NCI-H69 (cell line): ENCODE results near the gene C14orf119.

Source experiments
- DNase-seq: peaks from one replicate; lab custom pipeline; 2025; lab: John Stamatoyannopoulos, UW

The C14orf119 gene

DNA sequence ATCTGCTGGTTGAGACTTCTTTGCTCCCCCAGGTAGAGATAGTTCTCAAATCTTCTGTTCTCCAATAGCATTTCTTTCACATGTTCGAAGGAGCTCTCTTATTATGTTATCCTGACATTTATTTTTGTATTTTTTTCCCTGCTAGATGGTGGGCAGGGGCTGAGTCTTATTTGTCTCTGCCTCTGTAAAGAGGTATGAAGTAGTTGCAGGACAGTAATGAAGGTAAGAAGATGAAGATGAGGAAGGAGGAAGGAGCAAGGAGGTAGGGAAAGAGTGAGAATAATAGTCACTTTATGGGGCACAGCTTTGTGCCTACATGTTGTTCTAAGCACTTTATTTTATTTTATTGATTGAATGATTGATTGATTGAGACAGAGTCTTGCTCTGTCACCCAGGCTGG lies 14.5 kb downstream of the C14orf119 start:
- DNase-seq: no peak

DNA sequence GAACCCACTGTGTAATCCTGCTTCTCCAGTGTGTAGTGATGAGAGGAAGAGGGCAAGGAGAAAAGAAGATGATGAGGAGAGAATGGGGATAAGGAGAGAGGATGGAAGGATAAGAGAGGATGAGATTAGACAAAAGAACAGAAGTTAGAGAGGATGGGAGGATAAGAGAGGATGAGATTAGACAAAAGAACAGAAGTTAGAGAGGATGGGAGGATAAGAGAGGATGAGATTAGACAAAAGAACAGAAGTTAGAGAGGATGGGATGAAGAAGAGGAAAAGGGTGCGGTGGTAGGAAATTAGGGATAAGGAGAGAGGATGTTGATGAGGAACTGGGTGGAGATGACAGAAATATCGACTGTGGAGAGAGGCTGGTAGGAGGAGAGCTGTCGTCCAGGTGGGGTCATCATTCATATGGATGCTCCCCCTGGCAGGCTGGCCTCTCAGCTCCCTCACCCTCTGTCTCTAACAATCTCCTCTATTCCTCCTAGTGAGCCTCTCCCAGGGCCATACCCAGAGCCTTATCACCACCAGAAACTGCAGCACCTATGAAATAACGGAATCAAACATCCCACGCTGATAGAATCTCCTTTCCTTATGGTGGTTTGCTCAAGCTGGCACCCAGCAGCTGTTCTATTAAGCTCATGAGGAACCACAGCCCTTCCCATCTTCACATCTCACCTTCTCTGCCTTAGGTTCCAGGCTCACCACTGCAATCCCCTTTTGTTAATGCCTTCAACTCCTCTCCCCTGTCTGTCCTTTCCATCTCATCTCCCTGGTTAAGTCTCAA lies 15.5 kb downstream of the C14orf119 start:
- DNase-seq: no peak

DNA sequence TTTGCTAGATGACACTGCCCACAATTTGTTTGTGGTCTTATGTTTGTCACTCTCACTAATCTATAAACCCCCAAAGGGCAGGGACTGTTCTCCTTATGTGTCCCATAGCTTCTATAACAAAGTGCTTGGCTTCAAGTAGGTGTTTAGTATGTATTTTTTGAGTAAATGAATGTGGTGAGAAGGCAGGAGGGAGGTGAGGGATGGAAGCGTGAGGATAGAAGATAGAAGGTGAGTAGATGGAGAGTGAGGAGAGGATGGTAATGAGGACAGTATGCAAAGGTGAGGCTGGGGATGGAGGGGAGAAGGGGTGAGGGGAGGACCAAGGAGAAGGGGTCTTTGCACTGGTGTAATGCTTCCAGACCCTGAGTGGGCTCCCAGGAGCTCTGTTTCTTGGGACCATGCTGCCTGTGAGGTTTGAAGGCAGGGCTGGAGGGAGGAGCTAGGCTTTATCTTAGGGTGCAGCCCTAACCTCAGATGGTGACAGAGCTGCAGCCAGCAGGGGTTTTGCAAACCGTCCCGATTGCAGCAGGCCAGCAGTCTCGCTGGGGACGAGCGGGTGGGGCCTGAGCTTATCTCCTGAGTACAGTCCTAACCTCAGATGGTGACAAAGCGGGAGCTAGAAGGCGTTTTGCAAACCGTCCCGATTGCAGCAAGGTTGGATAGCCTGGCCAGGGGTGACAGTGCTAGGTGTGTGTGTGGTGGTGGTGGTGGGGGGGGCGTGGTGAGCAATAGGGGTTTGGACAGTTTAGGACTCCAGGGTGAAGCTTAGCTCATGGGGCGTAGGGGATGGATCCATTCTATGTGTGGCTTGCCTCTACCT lies 17.3 kb downstream of the C14orf119 start:
- no peak for DNase-seq

DNA sequence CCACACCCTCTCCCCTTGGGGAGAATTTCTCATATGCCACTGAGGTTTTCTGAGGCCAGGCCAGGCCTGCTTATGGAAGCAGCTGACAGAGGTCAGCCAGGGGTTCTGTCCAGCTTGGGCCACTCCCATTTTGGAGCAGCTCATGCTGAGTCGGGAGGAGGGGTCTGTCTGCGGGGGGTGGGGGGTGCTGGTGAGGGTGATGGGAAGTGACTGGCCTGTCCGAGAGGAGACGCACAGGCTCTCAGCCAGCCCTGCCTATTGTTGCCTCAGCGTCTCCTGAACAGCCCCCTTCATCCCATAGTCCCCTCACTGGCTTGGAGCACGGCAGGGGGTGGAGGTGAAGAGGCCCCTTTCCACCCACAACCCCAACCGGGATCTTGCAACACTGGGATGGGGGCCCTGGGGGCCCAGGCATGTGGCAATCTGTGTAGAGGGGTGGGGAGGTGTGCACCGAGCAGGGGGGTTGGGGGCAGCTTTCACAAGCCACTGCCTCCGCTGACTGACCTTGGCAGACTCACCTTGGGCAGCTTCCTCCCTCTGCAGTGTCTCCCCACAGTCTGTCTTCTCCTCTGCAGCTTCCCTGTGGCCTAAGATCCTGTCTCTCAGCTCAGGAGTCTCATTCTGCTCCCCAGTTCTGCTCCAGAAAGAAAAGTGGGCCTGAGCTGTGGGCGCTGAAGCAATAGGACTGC lies 18.3 kb downstream of the C14orf119 start:
- DNase-seq: no peak

DNA sequence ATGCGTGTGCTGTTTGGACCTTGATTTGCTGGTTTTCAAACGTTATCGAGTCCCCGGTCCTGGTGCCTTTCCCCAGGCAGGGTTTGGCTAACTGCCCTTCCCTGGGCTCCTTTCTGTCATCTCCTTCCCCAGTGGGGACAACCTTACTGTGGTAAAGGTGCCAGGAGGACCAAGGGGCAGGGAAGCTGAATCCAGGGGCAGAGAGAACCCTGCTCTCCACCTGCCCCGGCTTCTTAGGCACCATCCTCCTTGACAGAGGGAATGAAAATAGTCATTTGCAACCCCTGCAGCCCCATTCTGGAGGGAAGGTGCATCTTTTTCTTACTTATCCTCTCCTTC lies 18.8 kb downstream of the C14orf119 start:
- DNase-seq: no peak

DNA sequence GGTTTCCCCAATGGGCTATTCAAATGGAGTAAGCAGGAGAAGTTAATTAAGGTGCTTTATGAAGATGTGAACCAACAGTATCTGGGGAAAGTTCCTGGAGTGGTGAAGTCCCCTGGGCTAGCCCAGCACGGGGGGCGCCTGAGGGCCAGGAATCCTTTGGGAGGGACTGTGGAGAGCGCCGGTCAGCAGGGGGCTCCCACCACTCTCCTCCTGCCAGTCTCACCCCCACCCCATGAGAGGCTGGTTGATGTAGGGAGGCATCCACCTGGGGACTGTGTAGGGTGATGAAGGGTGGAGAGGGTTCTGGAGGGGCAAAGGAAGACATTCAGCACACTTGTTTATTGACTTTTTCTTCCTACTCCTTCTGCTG lies 19.3 kb downstream of the C14orf119 start:
- no peak for DNase-seq

DNA sequence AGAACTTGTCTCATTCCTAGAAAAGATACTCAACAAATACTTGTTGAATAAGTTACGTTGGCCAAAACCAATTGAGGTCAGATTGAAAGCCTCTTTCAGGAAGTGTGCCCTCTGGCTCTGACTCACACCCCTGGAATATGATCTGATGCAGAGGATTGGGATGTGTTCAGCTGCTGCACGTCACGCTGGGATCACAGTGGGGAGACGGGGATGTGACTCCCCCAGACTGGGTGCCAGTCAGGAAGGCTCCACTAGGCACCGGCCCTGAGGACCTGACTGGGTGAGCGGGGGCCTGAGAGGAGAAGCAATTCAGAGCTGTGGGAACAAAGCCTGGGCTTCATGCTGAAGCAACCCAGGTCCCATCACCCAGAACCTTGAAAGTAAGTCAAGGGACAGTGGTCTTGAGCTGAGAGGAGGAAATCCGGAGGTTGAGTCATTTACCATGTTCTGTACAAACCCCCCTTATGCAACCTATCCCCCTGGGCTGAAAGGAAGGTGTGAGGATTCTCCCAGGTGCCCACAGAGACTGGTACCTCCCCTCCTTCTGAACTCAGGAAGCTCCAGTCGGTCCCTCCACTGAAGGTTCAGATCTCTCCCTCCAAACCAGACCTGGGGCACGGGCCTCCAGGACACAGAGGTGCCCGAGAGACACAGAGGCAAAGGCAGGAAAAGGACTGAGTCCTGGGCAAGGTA lies 19.9 kb downstream of the C14orf119 start:
- DNase-seq: peak; percentile 17

DNA sequence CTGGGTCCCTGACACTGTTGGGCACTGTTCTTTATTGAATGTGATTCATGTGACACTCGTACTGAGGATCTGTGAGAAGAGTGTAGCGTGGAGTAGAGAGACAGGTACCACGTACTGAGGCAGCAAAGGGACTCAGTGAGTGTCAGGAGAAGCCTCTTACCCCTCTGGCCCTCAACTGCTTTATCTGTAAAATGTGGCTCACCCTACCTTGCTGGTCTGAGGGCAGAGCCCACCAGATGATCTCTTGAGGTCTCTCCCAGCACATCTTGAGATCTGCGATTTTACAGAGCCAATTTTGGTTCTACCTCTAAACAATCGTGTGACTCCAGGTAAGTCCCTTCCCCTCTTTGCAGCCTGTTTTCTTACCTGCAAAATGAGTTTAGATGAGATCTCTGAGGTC lies 20.6 kb downstream of the C14orf119 start:
- DNase-seq: no peak

DNA sequence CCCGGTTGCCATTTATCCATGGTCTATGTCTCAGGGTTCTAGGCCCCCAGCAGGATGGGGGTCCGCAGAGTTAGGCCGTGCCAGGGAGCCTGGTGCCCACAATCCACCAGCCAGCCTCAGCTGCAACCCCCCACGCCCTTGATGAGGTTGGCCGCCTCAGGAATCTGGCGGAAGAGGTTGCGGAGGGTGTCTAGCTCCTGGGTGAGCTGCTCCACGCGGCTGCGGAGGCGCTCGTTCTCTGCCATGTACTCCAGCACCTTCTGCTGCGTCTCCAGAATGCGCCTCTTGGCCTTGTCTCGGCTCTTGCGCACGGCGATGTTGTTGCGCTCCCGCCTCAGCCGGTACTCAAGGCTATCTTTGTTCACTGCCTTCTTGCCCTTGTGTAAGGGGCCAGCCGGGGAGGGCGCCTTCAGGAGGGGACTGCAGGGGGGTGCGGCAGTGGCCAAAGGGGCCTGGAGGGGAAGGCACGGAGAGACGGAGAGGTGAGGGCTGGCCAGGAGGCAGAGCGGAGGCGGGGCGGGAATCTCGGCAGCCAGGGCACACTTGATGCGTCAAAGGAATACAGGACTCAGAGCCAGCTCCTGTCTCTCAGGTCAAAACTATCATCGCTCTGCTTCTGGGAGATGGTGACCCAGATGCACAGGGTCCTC lies 22.2 kb downstream of the C14orf119 start:
- DNase-seq: no peak

DNA sequence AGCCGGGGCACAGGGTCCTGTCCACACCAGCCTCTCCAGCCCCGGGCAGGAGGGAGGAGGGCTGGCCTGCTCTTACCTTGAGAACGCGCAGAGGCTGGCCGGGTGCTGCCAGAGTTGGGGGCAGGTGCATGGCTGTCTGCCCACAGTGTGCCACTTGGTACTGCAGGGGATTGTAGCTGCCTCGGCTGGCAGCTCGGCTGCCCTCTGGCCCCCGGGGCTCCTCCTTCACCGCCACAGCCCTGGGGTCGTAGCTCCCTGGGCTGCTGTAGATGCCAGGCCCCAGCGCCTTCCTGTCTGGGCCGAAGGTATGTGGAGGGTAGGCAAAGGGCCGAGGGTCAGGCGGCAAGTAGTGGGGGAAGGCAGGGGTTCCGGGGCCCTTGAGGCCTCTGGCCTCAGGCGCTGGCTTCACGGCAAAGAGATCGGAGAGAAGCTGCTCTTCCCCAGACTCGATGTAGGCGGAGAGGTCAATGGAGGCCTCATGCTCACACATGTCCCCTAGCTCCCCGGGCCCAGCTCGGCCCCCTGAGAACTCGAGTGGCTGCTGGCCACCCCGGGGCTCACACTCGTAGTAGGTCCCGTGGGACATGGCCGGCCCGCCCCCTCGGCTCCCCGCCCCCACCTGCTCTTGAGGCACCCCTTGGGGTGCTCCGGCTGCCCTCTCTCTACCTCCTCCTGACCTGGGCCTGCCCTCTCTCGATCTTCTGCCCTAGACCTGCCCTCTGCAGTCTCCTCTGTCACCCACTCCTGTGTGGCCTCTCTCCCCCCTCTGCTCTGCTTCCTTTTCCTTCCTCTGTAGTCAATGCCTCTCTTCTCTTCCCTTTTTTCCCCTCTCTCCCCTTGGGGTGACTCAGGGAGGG lies 23.4 kb downstream of the C14orf119 start, which contains the start of gene CEBPE:
CEBPE (minus strand) TSS at position 750 of the 857 bp plus-strand sequence; CDS start at position 586, 164 bp downstream.
- DNase-seq: no peak

DNA sequence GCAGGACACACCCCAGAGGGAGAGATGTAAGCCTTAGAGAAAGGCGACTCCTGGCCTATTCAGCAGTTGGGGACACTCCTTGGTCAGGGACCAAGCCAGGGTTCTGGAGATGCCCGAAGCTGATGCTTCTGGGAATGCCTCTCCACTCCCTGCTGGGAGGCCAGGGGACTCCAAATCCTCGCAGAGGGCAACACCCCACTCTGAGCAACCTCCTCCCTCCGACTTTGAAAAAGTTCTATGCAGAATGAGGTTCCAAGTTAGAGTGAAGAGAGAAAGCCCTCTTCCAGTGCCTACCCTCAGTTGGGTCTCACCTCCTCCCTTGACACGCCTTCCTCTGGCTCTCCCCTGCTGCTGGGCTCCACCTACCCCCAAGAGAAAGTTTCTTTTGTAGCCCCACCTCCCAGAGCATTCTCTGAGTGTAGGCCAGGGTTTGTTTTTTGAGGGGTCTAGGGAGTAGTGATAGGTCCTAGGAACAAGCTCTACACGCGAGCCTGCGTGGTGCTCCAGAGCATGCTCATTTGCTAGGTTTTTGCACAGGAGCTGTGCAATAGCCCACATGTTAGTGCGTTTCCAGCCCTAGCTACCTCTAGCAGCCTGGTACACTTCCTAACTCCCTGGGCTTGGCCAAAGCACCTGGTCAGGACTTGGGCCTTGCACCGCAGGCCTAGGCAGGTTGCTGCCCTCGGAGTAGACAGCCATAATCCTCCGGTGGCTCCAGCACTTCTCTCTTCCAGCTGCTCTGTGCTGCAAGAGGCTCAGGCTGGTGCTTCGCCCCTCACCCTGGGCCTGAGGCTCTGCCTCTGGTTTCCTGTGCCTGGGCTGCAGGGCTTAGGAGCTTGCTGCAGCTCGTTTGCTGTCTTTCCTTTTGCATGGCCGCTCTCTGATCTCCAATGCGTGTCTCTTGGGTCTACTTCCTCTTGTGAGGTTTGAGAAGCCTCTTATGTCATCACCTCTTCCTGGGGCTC lies 24.3 kb downstream of the C14orf119 start:
- no peak for DNase-seq

DNA sequence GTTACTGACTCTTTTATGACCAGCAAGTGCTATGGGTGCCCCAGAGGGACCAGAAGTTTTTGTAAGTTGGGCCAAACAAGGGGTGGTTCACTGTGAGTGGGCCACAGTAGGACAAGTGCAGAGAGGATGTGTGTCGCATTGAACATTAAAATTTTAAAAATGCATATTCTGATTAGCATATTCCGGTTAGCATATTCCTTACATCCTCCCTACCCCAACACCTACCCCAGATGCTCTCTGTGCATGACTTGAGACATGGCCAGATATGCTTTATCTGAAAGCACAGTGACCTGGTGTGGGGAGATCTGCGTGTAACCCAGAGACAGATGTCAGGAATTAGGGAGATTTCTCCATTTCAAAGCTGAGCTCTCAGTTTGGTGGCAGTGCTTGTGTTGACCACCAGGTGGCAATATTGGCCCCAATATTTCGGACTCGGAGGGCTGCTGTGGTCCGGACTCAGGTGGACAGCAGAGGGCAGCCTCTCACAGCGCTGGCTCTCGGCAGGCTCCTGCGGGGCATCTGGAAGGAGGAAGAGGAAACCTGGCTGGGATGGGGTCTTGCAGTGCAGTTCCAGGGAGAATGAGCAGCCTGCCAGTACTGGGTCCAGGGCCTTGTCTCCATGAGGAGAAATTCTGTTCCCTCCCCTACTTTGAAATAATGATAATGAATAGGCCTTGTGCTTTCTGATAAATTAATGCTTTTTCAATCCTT lies 25.4 kb downstream of the C14orf119 start:
- DNase-seq: peak; percentile 91

DNA sequence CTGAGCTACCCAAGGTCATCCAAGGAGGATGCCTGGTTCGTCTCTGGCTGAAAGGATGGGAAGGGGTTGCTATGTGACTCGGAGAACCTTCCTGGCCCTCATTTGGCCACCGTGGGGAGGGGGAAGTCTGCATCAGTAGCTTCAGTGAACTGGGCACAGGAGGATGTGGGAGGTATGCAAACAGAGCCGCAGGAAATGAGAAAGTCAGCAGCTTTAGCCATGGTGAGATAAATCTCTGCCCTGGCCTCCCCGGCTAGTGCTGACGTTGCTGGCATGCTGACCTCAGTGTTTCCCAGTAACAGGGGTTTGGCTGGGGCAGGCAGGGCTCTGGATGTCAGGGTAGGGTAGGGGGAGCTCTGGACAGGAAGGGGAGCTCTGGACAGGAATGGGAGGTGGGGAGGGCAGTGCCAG lies 26.1 kb downstream of the C14orf119 start:
- peak; percentile 41 for DNase-seq

DNA sequence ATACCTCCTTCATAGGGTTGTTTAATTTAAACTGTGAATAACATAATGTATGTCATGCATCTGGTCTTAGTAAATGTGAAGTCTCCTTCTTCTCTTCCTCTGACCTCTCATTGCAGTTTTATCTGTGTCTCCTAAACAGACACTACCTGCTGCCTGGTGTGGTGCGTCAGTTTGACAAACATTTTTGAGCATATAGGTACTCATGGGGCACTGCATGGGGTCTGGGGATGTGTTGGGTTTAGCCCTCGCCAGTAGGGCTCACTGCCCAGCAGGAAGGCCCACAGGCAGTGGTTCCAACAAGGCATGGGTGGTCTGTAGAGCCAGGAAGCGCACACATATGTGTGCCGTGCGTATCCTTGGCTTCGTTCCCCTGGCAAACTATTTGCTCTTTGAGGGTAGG lies 26.8 kb downstream of the C14orf119 start:
- no peak for DNase-seq

DNA sequence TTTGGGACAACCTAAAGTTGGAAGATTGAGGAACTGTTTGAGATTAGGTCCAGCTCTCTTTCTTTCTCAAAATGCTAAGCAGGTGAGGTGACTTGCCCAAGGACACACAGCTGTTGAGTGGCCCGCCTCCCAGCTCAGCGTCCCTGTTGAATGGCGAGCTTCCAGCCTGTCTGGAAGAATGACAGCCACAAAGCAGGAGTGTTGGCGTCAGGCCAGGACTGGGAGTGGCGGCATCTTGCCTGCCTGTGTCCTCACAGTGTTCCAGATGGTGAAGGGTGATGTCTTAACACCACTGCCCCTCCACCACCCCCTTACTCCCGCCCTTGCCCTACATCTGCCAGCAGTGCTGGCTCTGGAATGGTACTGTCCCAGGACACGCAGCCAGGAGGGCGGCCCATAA lies 28.1 kb downstream of the C14orf119 start:
- peak; percentile 92 for DNase-seq

DNA sequence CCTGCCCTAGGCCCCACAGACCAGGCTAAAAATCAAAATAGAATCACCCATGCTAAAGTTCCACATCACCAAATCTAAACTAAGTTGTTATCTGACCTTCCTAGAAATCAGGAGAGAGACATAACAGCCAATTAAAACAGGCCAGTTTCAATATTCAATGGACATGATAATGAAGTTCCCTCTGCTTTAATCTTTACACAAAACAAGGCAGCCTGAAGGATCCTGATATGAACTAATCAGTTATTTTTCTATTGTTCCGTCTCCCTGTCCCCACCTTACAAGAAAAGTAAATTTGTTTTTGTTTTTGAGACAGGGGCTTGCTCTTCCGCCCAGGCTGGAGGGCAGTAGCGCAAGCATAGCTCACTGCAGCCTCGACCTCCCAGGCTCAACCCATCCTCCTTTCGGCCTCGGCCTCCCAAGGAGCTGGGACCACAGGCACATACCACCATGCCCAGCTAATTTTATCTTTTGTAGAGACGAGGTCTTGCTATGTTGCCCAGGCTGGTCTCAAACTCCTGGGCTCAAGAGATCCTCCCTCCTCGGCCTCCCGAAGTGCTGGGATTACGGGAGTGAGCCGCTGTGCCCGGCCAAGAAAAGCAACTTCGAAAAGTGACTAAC lies 29.1 kb downstream of the C14orf119 start:
- DNase-seq: no peak

DNA sequence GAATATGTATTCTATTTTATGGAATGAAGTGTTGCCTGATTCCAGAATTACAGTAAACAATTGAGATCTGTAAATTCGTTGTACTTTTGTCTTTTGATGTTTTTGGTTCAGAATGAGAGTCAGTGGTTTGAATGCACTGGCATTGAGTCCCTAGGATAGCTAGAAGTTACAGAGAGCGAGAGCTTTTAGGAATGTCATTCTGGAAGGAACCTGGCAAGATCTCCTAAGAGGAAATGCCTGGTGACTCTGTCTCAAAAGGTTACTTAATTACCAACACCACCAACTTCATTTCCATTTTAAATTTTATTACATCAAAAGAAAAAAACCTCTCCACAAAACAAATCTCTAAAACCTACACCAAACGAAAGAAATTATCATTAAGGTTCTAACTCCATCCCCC lies 29.7 kb downstream of the C14orf119 start:
- DNase-seq: no peak

DNA sequence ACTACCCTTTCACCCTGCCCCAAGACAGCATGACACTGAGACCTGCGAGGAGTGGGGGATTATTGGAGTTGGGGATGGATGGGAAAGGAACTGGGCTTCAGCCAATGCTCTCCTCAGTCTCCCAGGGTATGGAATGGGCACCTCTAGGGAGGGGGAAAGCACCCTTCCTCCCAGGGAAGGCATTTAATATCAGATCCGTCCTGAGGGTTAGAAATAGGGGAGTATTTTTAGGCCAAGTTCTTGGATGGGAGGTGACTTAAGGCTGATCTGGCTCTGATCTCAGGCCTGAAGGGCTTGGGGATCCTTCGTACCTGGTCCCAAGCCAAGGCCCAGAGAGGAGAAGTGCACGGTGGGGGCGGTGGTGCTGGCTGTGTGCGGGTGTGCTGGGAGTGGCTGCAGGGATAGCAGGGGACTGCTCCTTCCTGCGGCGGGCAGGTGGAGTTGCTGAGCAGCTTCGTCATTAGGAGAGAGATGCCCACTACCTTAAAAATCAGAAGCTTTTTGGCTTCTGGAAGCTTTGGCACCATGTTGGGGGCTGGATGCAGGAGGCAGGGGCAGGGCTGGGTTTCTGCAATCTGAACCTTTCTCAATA lies 30.7 kb downstream of the C14orf119 start:
- no peak for DNase-seq
